Activated CD8-positive, alpha-beta memory T cell treated with anti-CD3 and anti-CD28 coated beads, Interleukin-2, amount 50 U/mL, for 24 hours (primary cell): Measurements from ENCODE around the gene ZNF76.
"Not testable (repeated sequence)": the region's sequence is repeated elsewhere in the genome, so short reads cannot be mapped to it uniquely, and the experiment has no call there.

Source experiments
- DNase-seq: peaks from one replicate; pipeline ENCODE4 v3.0.0-alpha.2; 2020; ENCODE audit errors: extremely low read depth

Gene ZNF76

GRCh38 chr6:35300848-35301247 is 41.3 kb downstream of the ZNF76 start:
- no peak for DNase-seq

- DNase-seq = peak; percentile 79
Measured at GRCh38 chr6:35302604-35303241, 43.2 kb downstream of the ZNF76 start.

GRCh38 chr6:35304299-35304698 is 44.8 kb downstream of the ZNF76 start:
- no peak for DNase-seq

GRCh38 chr6:35305117-35305516 is 45.6 kb downstream of the ZNF76 start:
- DNase-seq = no peak

GRCh38 chr6:35307138-35307537 is 47.6 kb downstream of the ZNF76 start:
- not testable (repeated sequence) for DNase-seq

- not testable (repeated sequence) for DNase-seq
Measured at GRCh38 chr6:35308543-35308942, 49.0 kb downstream of the ZNF76 start.

- DNase-seq = no peak
Measured at GRCh38 chr6:35309611-35310264, 50.2 kb downstream of the ZNF76 start.

- DNase-seq = no peak
Measured at GRCh38 chr6:35310265-35310831, 50.8 kb downstream of the ZNF76 start.

- DNase-seq = no peak
Measured at GRCh38 chr6:35311390-35312075, 52.0 kb downstream of the ZNF76 start.

- DNase-seq = no peak
Measured at GRCh38 chr6:35312076-35312800, 52.7 kb downstream of the ZNF76 start.

- no peak for DNase-seq
Measured at GRCh38 chr6:35312807-35313206, 53.3 kb downstream of the ZNF76 start.

GRCh38 chr6:35317483-35318195 is 58.1 kb downstream of the ZNF76 start:
- DNase-seq = no peak

- no peak for DNase-seq
Measured at GRCh38 chr6:35318196-35319171, 58.9 kb downstream of the ZNF76 start.

GRCh38 chr6:35319346-35320030 is 60.0 kb downstream of the ZNF76 start:
- no peak for DNase-seq

GRCh38 chr6:35320031-35320410 is 60.5 kb downstream of the ZNF76 start:
- DNase-seq = no peak

- DNase-seq = no peak
Measured at GRCh38 chr6:35321091-35321490, 61.6 kb downstream of the ZNF76 start.

GRCh38 chr6:35327349-35328027 is 68.0 kb downstream of the ZNF76 start:
- peak; percentile 54 for DNase-seq

- DNase-seq = no peak
Measured at GRCh38 chr6:35328108-35328723, 68.7 kb downstream of the ZNF76 start.

- DNase-seq = not testable (repeated sequence)
Measured at GRCh38 chr6:35328965-35329364, 69.4 kb downstream of the ZNF76 start.
